Measurements from ENCODE around the gene ZNF792. TPM values are rescaled to one million over a fixed set of nuclear protein-coding genes. Genes with fewer than 3 reads are reported as not detected.
"Not testable (repeated sequence)": the region's sequence is repeated elsewhere in the genome, so short reads cannot be mapped to it uniquely, and the experiment has no call there.

The ZNF792 gene
- total RNA-seq, 2 experiments from 2014 or later = 21.4 to 24.9 TPM

DNA sequence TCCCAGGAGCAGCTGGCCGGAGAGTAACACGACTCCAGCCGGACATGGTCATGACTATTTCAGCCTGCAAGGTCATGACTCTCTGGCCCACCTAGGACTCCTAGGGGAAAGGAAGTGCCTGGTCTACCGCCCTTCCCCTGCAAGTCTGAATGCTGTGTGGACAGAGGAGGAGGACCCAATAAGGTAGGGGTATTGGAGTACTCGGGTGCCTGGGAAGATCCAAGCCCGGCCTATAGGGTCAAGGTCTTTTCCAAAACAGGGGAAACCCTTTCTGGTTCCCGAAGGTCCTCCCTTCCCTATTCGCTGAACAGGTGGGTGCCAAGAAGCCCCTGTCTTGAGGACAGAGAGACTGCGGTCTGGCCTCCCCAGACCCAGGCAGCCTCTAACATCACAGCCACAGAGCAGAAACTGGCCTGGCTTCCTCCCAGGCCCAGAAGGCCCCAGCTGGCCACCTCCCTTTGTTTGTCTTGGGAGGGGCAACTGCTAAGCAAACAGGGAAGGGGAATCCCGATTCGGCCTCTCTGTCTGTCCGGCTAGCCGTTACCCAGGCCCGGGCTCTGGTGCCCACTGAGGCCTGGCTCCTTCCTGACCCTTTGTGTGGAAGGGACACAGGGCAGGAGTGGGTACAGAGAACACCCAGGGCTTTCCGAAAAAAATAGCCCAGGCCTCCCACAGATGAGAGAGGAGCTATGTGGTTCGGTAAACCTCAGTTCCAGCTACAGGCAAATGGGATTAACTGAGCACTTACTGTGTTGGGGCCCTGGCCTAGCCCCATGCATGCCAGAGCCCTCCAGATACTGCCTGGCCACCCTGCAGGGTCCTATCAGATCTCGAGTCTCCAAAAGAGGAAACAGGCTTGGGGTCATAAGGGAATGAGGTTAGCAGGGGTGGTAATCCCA is 30.9 kb upstream of the ZNF792 start:
- H3K4me3 Mint-ChIP-seq = no peak overlapping the region
- POLR2A ChIA-PET = interaction anchor here (0.7 to 2.7 kb wide), 2 partner anchors 9 to 20 kb away, joined by 3 to 8 read pairs; no protein-coding TSS in a partner anchor
- peaks cover 2% of the 10 kb centered on the region for H3K36me3 Mint-ChIP-seq
- ATAC-seq (ENCODE audit: low read depth) (no peak), DNase-seq (no peak)
- H3K27ac Mint-ChIP-seq = no peak overlapping the region
- no peaks in the 10 kb centered on the region for H3K9me3 Mint-ChIP-seq
- peaks cover 41% of the 10 kb centered on the region for H3K4me1 Mint-ChIP-seq
- no peaks in the 10 kb centered on the region for H3K27me3 Mint-ChIP-seq

- H3K27me3 Mint-ChIP-seq = no peaks in the 10 kb centered on the region
- POLR2A ChIA-PET = no interaction called here
- H3K4me3 Mint-ChIP-seq = no peak overlapping the region
- H3K9me3 Mint-ChIP-seq = no peaks in the 10 kb centered on the region
- H3K4me1 Mint-ChIP-seq = peaks cover 43% of the 10 kb centered on the region
- H3K36me3 Mint-ChIP-seq = peaks cover 2% of the 10 kb centered on the region
- ATAC-seq (ENCODE audit: low read depth) (no peak), DNase-seq (no peak)
- no peak overlapping the region for H3K27ac Mint-ChIP-seq
Measured at GRCh38 chr19:34994286-34994642, 30.2 kb upstream of the ZNF792 start.

GRCh38 chr19:34992582-34992981 is 28.6 kb upstream of the ZNF792 start:
- Mint-ChIP-seq H3K4me1 (peaks cover 40% of the 10 kb centered on the region), H3K4me3 (peak overlapping the region; percentile 64), H3K27ac (peak overlapping the region; percentile 71)
- DNase-seq (peak; percentile 40), ATAC-seq (ENCODE audit: low read depth) (peak; percentile 25)
- not testable (repeated sequence) for H3K27me3 Mint-ChIP-seq, H3K36me3 Mint-ChIP-seq, H3K9me3 Mint-ChIP-seq
- POLR2A ChIA-PET = interaction anchor here (0.8 to 1.5 kb wide), 6 partner anchors 8 to 22 kb away, joined by 3 to 5 read pairs (median 4); no protein-coding TSS in a partner anchor

DNA sequence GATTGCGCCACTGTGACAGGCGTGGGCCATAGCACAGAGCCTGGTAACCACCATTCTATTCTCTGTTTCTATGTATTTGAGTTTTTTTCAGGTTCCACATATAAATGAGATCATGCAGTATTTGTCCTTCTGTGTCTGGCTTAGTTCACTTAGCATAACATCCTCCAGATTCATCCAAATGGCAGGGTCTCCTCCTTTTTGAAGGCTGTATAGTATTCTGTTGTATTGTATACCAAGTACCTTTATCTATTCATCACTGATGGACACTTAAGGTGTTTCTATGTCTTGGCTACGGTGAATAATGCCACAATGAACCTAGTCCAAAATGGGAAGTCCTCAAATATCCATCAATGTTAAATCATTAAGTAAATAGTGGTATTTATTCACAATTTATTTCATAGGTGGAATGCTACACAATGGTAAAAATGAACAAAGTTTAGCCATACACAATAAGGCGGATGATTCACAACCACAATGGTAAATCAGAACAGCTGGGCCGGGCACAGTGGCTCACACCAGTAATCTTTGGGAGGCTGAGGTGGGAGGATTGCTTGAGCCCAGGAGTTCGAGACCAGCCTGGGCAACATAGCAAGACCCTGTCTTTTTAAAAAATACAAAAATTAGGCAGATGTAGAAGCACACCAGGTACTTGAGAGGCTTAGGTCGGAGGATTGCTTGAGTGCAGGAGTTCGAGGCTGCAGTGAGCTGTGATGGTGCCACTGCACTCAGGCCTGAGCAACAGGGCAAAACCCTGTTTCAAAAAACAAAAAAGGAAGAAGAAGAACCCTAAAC is 27.7 kb upstream of the ZNF792 start:
- peak overlapping the region; percentile 71 for H3K27ac Mint-ChIP-seq
- POLR2A ChIA-PET = interaction anchor here (1.1 to 1.5 kb wide), 5 partner anchors 9 to 23 kb away, joined by 3 to 5 read pairs (median 4); no protein-coding TSS in a partner anchor
- ATAC-seq (ENCODE audit: low read depth) (no peak), DNase-seq (no peak)
- peak overlapping the region; percentile 64 for H3K4me3 Mint-ChIP-seq
- peaks cover 34% of the 10 kb centered on the region for H3K4me1 Mint-ChIP-seq
- H3K9me3 Mint-ChIP-seq = no peaks in the 10 kb centered on the region
- H3K36me3 Mint-ChIP-seq = peaks cover 5% of the 10 kb centered on the region
- H3K27me3 Mint-ChIP-seq = no peaks in the 10 kb centered on the region

GRCh38 chr19:34990578-34991192 is 26.7 kb upstream of the ZNF792 start:
- ATAC-seq (ENCODE audit: low read depth) (no peak), DNase-seq (no peak)
- Mint-ChIP-seq H3K27ac (peak overlapping the region; percentile 1), H3K4me1 (peaks cover 37% of the 10 kb centered on the region), H3K4me3 (no peak overlapping the region), H3K36me3 (peaks cover 5% of the 10 kb centered on the region), H3K27me3 (no peaks in the 10 kb centered on the region), H3K9me3 (no peaks in the 10 kb centered on the region)
- POLR2A ChIA-PET = interaction anchor here (2.5 kb wide), 1 partner anchor 9 kb away, joined by 10 read pairs; the partner anchor contains the start of gene GRAMD1A

- peaks cover 43% of the 10 kb centered on the region for H3K4me1 Mint-ChIP-seq
- H3K36me3 Mint-ChIP-seq = peaks cover 8% of the 10 kb centered on the region
- DNase-seq = no peak
- no peak for ATAC-seq (ENCODE audit: low read depth)
- H3K27ac Mint-ChIP-seq = peak overlapping the region; percentile 12
- no peak overlapping the region for H3K4me3 Mint-ChIP-seq
- H3K9me3 Mint-ChIP-seq = no peaks in the 10 kb centered on the region
- POLR2A ChIA-PET = interaction anchor here (0.9 to 2.5 kb wide), 2 partner anchors 8 to 10 kb away, joined by 3 to 10 read pairs; partner anchors contain the start of gene GRAMD1A
- no peaks in the 10 kb centered on the region for H3K27me3 Mint-ChIP-seq
Measured at GRCh38 chr19:34989298-34989697, 25.3 kb upstream of the ZNF792 start.

- no peak for ATAC-seq (ENCODE audit: low read depth)
- no peak for DNase-seq
- POLR2A ChIA-PET = interaction anchor here (2.5 kb wide), 1 partner anchor 12 kb away, joined by 10 read pairs; the partner anchor contains the start of gene GRAMD1A
- Mint-ChIP-seq H3K4me1 (peaks cover 38% of the 10 kb centered on the region), H3K9me3 (no peaks in the 10 kb centered on the region), H3K36me3 (peaks cover 5% of the 10 kb centered on the region), H3K27me3 (no peaks in the 10 kb centered on the region), H3K27ac (no peak overlapping the region), H3K4me3 (no peak overlapping the region)
Measured at GRCh38 chr19:34988119-34988518, 24.1 kb upstream of the ZNF792 start.

- DNase-seq (peak; percentile 50), ATAC-seq (ENCODE audit: low read depth) (peak; percentile 90)
- Mint-ChIP-seq H3K27ac (peak overlapping the region; percentile 91), H3K4me1 (peaks cover 24% of the 10 kb centered on the region), H3K27me3 (no peaks in the 10 kb centered on the region), H3K9me3 (no peaks in the 10 kb centered on the region), H3K36me3 (peaks cover 5% of the 10 kb centered on the region), H3K4me3 (peak overlapping the region; percentile 79)
- POLR2A ChIA-PET = interaction anchor here (0.5 to 2.7 kb wide), 6 partner anchors 10 to 29 kb away, joined by 3 to 21 read pairs (median 4); partner anchors contain the start of gene GRAMD1A
Measured at GRCh38 chr19:34985249-34986022, 21.4 kb upstream of the ZNF792 start.

- peaks cover 7% of the 10 kb centered on the region for H3K36me3 Mint-ChIP-seq
- DNase-seq (no peak), ATAC-seq (ENCODE audit: low read depth) (no peak)
- H3K27me3 Mint-ChIP-seq = peaks cover under 1% of the 10 kb centered on the region
- no peak overlapping the region for H3K4me3 Mint-ChIP-seq
- H3K4me1 Mint-ChIP-seq = peaks cover 22% of the 10 kb centered on the region
- POLR2A ChIA-PET = interaction anchor here (0.8 to 2.7 kb wide), 2 partner anchors 12 to 15 kb away, joined by 5 to 21 read pairs; partner anchors contain the start of gene GRAMD1A
- no peaks in the 10 kb centered on the region for H3K9me3 Mint-ChIP-seq
- H3K27ac Mint-ChIP-seq = no peak overlapping the region
Measured at GRCh38 chr19:34984287-34984686, 20.3 kb upstream of the ZNF792 start.

GRCh38 chr19:34983786-34984185 is 19.8 kb upstream of the ZNF792 start:
- Mint-ChIP-seq H3K27me3 (peaks cover 3% of the 10 kb centered on the region), H3K27ac (no peak overlapping the region), H3K9me3 (no peaks in the 10 kb centered on the region), H3K36me3 (peaks cover 8% of the 10 kb centered on the region), H3K4me1 (peaks cover 17% of the 10 kb centered on the region), H3K4me3 (no peak overlapping the region)
- POLR2A ChIA-PET = interaction anchor here (0.8 to 2.7 kb wide), 2 partner anchors 12 to 16 kb away, joined by 5 to 21 read pairs; partner anchors contain the start of gene GRAMD1A
- ATAC-seq (ENCODE audit: low read depth) (no peak), DNase-seq (no peak)

GRCh38 chr19:34982275-34982674 is 18.2 kb upstream of the ZNF792 start:
- Mint-ChIP-seq H3K4me1 (peaks cover 15% of the 10 kb centered on the region), H3K36me3 (peaks cover 8% of the 10 kb centered on the region), H3K27ac (no peak overlapping the region), H3K27me3 (peaks cover 3% of the 10 kb centered on the region), H3K4me3 (no peak overlapping the region), H3K9me3 (no peaks in the 10 kb centered on the region)
- ATAC-seq (ENCODE audit: low read depth) (no peak), DNase-seq (no peak)
- POLR2A ChIA-PET = interaction anchor here (0.6 to 1.5 kb wide), 2 partner anchors 9 to 19 kb away, joined by 4 read pairs; no protein-coding TSS in a partner anchor

All from activated naive CD8-positive, alpha-beta T cell treated with anti-CD3 and anti-CD28 coated beads, Interleukin-2, amount 10 ng/mL, durations not matched to agents 7 days and 5 days (primary cell).